Hematopoietic multipotent progenitor cell treated with erythropoietin and hydrocortisone succinate and interleukin-3 and kit ligand, for 17 days (in vitro differentiated cells): ENCODE results near the gene AUTS2.

Experiments
- DNase-seq: peaks from one replicate; pipeline ENCODE4 v3.0.0-alpha.2; 2015; ENCODE audit warnings: low spot score

Gene AUTS2

DNA sequence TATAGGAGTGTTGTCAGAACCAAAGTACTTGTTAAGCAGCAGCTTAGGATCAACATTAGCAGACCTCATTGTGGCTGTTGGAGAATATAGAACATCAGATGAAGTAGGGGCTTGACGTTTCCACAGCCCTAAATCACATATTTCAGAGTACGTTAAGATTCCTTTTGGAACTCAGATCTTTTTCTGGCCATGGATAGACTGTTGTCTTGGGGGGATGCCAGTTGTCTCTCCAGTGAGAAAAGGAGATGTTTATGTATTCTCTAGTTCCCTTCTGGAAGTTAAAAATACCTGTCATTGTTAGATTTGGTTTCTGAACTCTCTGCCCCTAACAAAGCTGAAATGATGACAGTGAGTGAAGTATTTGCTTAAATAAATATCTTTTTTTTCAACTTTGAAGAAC is 191.3 kb downstream of the AUTS2 start:
- DNase-seq = no peak

DNA sequence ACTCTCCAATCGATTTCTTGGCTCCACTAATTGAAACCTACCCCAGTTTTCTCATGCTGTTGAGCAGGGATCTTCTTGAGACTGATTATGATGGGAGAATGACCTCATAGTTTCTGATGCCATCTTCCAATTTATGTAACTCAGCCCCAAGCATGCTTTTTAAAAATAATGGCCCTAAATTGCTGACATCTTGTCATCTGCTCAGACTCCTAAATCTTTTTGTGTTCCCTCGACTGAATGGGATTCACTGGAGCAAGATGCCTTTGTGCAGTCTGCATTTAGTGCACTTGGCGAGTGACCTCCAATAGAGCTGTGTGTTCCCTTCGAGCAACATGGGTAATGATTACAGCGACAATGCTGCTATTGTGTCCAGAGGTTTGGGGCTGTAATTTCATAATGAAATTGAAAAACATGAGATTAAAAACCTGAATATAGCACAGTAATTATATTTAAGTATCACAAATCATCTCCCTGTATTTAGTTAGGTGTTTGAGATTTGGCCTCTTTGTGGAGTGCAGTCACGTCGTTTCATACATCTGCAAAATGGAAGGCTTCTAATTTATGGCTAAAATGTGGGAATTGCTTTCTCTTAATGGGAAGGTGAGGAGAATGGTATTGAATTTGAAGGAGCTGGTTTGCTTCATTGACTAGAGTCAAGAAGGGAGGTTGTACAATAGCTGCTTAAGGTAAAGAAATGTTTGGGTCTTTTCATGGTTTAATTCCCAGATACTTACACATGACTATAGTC is 192.9 kb downstream of the AUTS2 start:
- DNase-seq = no peak

DNA sequence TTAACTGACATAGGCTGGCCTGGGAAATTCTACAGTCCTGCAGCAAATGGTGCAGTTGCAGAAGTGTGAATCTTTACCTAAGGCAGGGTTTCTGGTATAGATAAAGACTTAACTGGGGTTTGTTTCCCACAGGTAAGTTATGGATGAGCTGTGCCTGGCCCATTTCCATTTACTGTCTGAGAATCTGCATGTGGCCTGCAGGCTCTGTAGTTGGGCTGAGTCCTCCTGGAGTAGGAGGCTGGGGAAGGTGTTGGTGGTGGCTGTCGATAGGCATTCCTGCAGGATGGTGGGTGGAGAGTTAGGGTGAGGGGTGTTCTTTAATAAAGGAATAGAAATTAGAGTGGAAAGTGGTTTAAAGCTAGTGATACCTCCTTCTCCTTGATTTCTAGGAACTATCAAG is 193.5 kb downstream of the AUTS2 start:
- DNase-seq = no peak

DNA sequence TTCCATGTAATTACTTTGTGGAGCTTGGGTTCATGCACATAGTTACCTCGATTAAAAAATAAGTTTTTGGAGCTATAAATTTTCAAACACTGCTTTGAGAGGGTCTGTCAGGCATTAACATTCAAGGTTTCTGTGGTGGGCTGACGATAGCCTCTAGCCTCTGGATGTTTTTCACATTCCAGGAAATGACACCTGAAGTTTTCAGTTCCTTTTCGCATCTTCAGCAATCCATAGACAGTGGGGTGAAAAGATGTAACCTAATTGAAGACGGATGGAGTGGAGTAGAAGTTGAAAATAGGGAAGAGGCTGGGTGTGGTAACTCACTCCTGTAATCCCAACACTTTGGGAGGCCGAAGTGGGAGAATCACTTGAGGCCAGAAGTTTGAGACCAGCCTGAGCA is 197.7 kb downstream of the AUTS2 start:
- DNase-seq = no peak

DNA sequence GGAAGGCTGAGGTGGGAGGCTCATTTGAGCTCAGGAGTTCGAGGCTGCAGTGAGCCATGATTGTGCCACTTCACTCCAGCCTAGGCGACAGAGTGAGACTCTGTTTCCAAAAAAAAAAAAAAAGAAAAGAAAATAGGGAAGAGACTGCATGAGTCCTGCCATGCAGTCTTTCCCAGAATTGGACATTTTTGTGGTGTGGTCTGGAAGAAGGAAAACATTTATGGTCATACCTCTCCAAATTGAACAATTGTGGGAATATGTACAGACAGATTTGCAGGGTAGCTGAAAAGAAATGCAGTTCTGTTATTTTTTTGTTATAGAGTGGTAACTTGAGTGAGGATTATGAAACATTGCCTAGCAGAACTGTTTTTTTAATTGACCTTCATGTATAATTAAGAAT is 198.1 kb downstream of the AUTS2 start:
- DNase-seq = no peak

DNA sequence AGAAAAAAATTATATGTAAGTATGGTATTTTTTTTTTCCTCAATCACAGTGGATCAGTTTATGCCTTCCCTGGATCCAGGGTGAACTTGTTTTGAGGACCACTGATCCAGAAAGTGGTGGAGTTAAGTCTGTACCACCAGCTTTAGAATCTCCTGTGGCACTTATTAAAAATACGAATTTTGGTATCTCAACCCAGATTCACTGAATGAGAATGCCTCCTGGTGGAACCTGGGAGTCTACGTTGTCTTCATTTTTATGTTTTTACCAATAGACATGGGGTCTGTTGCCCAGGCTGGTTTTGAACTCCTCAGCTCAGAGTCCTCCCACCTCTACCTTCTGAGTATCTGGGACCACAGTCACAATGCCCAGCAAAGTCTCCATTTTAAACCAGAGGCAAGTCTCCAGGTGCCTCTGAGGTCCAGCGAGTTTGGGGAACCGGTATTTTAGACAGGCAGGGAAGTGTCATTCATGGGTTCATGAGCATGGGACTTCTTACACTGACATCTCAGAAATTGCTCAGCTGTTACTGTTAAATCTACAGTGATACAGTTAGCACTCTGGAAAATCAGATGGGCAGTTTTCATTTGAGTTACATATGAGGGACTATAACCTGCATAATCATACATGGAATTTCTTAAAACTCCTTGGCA is 200.9 kb downstream of the AUTS2 start:
- no peak for DNase-seq

DNA sequence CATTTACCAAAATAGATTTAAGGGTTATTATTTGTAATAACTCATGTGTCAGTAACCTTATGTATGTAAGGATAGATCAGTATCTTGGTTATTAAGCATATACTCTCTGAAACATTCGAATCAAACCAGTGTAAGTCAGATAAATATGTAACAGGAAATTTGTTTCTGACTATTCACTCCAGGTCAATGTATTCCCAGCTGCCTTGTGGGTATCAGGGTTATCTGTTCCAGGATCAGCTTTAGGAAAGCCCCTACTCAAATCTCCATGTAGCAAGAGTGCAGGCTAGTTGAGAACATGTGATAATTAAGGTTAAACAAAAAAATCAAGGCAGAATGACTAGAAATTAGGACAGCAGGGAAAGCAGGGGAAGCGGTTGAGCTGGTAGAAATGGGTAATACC is 201.7 kb downstream of the AUTS2 start:
- DNase-seq = no peak

- DNase-seq = no peak
Measured at GRCh38 chr7:69800495-69800894, 202.2 kb downstream of the AUTS2 start.

DNA sequence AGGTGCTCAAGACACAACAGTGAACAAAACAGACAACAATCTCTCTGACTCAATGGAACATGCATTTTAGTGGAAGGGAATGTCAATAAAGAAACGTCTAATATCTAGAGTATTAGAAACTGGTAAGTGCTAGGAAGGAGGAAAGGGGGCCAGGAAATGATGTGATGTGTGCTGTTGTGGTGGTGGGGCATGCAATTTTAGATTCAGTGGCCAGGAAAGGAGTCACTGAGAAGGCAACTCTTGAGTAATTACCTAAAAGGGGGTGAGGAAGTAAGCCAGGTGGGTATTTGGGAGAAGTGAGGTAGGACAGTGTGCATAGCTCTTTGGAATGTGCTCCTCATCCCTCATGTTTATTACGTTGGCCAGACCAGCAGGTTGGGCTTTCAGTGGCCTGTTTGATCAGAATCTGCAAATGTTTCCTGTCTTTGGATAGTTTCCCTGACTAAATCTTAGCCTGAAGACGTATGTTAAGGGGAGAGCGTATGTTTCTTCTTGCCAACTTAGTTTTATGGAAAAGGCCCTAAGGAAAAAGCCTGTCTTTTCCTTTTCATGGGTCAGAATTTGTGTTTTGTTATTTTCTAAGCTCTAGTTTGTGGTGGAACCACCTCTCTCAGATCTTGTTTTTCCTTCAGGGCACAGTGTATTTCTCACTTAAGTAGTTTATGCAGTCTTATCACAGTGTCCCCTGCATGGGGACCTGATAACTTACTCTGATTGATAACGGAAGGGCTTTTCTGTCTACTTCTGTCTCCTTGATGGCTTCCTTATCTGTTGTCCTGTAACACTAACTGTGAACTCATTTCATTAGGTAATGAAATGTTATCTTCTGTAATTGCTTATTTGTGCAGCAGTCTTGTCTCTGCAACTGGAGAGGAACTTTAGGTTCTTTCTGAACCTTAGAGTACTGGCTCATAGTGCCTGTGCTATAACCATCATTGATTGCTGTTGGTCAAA is 203.7 kb downstream of the AUTS2 start:
- DNase-seq = peak; percentile 9

DNA sequence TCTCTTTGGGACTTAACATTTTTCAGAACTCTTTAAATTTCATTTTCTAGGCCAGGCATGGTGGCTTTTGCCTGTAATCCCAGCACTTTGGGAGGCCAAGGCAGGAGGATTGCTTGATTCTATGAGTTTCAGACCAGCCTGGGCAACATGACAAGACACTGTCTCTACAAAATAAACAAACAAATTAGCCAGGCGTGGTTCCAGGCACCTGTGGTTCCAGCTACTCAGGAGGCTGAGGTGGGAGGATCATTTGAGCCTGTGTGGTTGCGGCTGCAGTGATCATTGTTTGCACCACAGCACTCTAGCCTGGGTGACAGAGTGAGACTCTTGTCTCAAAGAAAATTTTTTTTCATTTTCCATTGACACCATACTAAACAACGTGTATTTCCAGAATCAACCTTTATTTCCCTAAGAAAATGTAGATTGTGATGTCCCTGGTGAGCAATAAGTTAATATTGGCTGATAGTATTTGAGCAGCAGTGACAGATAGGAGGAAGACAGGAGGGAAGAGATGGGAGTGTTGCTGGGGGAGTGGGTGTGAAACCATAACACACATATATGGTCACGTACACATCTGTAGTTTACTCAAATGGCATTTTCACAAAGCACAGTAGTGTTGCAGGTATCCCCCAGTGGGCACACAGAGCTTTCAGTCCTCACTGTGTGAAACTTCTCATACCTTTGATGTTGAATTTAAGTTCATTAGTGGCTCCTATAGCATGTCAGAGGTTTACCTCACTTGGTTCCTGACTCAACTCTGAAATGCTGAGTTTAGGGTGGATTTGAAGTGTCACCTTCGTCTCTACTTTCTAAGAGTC is 205.6 kb downstream of the AUTS2 start:
- no peak for DNase-seq

DNA sequence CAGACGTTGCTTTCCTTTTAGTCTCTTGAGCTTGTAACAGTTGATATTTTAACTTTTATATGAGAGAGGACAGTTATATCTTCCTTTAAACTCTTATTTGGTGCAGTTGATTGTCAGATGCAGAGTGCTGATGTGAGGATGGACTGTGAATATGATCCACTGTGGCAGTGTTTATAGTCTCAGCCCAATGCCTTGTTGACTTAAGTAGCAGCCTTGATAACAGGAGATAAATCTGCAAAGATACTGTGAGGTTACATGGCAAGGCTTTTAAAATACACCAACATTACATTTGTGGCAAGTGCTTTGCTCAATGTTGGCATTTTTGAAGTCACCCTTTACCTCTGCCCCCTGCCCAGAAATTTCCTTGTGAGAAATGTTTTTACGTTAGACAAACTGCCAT is 206.7 kb downstream of the AUTS2 start:
- no peak for DNase-seq

GRCh38 chr7:69808391-69808790 is 210.1 kb downstream of the AUTS2 start:
- no peak for DNase-seq

- DNase-seq = no peak
Measured at GRCh38 chr7:69811476-69812308, 213.4 kb downstream of the AUTS2 start.

GRCh38 chr7:69812756-69813155 is 214.5 kb downstream of the AUTS2 start:
- DNase-seq = no peak

- no peak for DNase-seq
Measured at GRCh38 chr7:69813637-69814240, 215.5 kb downstream of the AUTS2 start.

- DNase-seq = no peak
Measured at GRCh38 chr7:69814421-69814962, 216.2 kb downstream of the AUTS2 start.

DNA sequence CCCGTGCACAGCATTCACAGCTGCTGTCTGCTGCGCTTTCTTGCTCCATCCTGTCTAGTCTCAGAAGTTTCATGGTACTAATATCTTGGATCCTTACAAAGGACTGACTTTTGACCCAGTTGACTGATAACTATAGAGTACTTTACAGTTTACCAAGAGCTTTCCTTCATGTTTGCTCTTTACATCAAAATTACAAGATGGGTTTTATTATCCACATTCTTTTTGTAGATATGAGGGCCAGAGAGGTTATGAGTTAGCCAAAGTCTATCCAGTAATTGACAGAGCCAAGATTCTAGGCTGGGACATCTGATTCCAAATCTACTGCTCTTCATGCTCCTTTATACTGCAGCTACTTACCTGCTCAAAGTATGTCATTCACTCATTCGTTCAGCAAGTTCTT is 218.2 kb downstream of the AUTS2 start:
- no peak for DNase-seq

- DNase-seq = no peak
Measured at GRCh38 chr7:69817121-69817520, 218.8 kb downstream of the AUTS2 start.

DNA sequence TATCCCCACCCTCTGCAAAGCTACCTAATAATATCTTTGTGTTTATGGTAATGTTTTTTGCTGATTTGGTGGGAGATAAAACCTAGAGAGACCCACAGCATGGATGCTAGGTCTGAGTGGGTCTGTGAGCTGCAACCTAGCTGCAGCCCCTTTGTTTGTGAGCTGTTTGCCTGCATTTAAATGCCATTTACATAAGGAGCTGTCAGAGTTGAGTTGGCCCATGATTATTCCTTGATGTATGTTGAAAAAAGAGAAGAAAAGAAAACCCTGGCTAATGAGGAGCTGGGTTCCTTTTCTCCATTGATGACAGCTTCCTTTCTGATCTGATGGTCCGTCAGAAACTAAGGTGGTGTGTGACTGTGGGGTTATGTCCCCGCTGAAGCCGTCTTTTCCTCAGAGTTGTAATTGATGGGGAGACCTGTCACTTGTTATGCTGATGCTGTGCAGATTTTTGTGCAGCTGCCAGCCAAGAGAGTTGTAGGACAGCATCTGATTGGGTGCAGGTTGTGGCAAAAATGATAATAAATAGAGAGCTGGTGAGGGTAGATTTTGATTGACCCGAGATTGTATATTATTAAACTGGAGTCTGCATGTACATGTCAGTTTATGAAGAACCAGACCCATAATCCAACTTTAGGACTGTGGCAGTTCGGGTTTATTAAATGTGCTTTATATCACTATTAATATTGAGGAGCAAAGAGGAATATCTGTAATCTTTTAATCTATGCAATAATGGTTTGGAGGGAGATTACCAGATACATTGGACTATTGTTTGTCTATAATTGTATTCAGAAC is 219.8 kb downstream of the AUTS2 start:
- no peak for DNase-seq
